ENCODE results near the gene DRD2.

DRD2 gene

DNA sequence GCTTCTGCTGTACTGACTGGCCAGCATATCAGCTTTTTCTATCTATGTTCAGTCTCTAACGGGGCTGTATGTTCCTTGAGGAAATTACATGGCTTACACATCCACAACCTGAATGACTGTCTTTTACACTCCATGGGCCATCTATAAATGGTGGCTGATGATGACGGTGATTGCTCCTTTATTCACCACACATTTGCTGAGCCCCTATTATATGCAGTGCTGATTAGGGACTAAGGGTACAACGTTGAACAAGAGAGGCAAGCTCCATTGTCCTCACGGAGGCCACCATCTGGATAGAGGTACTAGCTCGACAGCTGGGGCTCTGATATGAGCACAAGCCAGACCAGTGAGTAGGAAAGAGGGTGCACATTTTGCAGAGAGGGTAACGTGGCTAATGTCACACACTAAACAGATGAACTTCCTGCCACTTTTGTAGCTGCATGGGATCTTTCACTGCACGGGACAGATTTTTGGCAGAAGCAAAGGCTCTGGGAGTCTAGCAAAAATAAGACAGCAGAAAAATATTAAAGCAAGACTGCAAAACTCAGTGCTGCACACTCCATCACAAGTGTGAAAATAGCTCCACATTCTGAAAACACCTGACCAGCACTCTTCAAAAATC, 30.6 kb downstream of the DRD2 start:
- H3K4me1 ChIP-seq (ENCODE audit: control insufficient read depth, insufficient read depth, low read length), result no peaks in the 10 kb centered on the region
- no peak overlapping the region for H3K4me3 ChIP-seq (ENCODE audit: low read depth, low read length)
- H3K27ac ChIP-seq (ENCODE audit: extremely low read depth, low read depth, low read length), result no peak overlapping the region
- H3K36me3 ChIP-seq (ENCODE audit: control insufficient read depth in 2 of 2, insufficient read depth in 1 of 2, low read length in 2 of 2), result no peaks in the 10 kb centered on the region
- ChIA-PET CTCF (interaction anchor here (0.5 to 0.9 kb wide), 2 partner anchors 19 to 286 kb away, joined by 3 to 4 read pairs; no protein-coding TSS in a partner anchor), POLR2A (no interaction called here)
- TF ChIP-seq, protein P1, sequence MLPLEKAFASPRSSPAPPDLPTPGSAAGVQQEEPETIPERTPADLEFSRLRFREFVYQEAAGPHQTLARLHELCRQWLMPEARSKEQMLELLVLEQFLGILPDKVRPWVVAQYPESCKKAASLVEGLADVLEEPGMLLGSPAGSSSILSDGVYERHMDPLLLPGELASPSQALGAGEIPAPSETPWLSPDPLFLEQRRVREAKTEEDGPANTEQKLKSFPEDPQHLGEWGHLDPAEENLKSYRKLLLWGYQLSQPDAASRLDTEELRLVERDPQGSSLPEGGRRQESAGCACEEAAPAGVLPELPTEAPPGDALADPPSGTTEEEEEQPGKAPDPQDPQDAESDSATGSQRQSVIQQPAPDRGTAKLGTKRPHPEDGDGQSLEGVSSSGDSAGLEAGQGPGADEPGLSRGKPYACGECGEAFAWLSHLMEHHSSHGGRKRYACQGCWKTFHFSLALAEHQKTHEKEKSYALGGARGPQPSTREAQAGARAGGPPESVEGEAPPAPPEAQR (tag by site-specific recombination; IDR thresholded peaks at IDR 0.05), result no peak
- TF ChIP-seq, protein P2, sequence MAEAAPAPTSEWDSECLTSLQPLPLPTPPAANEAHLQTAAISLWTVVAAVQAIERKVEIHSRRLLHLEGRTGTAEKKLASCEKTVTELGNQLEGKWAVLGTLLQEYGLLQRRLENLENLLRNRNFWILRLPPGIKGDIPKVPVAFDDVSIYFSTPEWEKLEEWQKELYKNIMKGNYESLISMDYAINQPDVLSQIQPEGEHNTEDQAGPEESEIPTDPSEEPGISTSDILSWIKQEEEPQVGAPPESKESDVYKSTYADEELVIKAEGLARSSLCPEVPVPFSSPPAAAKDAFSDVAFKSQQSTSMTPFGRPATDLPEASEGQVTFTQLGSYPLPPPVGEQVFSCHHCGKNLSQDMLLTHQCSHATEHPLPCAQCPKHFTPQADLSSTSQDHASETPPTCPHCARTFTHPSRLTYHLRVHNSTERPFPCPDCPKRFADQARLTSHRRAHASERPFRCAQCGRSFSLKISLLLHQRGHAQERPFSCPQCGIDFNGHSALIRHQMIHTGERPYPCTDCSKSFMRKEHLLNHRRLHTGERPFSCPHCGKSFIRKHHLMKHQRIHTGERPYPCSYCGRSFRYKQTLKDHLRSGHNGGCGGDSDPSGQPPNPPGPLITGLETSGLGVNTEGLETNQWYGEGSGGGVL (tag by site-specific recombination; IDR thresholded peaks at IDR 0.05), result no peak
- TF ChIP-seq ZNF514 (tag by site-specific recombination; IDR thresholded peaks at IDR 0.05), result no peak
- TF ChIP-seq ZNF146 (tag by site-specific recombination; IDR thresholded peaks at IDR 0.05), result no peak
- TF ChIP-seq, protein P3, sequence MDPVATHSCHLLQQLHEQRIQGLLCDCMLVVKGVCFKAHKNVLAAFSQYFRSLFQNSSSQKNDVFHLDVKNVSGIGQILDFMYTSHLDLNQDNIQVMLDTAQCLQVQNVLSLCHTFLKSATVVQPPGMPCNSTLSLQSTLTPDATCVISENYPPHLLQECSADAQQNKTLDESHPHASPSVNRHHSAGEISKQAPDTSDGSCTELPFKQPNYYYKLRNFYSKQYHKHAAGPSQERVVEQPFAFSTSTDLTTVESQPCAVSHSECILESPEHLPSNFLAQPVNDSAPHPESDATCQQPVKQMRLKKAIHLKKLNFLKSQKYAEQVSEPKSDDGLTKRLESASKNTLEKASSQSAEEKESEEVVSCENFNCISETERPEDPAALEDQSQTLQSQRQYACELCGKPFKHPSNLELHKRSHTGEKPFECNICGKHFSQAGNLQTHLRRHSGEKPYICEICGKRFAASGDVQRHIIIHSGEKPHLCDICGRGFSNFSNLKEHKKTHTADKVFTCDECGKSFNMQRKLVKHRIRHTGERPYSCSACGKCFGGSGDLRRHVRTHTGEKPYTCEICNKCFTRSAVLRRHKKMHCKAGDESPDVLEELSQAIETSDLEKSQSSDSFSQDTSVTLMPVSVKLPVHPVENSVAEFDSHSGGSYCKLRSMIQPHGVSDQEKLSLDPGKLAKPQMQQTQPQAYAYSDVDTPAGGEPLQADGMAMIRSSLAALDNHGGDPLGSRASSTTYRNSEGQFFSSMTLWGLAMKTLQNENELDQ (tag by site-specific recombination; IDR thresholded peaks at IDR 0.05; ENCODE audit: low read depth), result no peak
- TF ChIP-seq ZNF140 (tag by site-specific recombination; IDR thresholded peaks at IDR 0.05), result no peak
- TF ChIP-seq SCRT1 (tag by site-specific recombination; IDR thresholded peaks at IDR 0.05; ENCODE audit: borderline replicate concordance), result no peak
- no peak for TF ChIP-seq SALL2 (tag by site-specific recombination; IDR thresholded peaks at IDR 0.05; ENCODE audit: borderline replicate concordance)
- TF ChIP-seq, protein P4, sequence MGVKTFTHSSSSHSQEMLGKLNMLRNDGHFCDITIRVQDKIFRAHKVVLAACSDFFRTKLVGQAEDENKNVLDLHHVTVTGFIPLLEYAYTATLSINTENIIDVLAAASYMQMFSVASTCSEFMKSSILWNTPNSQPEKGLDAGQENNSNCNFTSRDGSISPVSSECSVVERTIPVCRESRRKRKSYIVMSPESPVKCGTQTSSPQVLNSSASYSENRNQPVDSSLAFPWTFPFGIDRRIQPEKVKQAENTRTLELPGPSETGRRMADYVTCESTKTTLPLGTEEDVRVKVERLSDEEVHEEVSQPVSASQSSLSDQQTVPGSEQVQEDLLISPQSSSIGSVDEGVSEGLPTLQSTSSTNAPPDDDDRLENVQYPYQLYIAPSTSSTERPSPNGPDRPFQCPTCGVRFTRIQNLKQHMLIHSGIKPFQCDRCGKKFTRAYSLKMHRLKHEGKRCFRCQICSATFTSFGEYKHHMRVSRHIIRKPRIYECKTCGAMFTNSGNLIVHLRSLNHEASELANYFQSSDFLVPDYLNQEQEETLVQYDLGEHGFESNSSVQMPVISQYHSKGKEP (tag by site-specific recombination; IDR thresholded peaks at IDR 0.05), result no peak
- TF ChIP-seq ZNF837 (tag by site-specific recombination; IDR thresholded peaks at IDR 0.05), result no peak
- TF ChIP-seq ZNF792 (tag by site-specific recombination; IDR thresholded peaks at IDR 0.05), result no peak
- no peak for TF ChIP-seq ZNF423 (tag by site-specific recombination; IDR thresholded peaks at IDR 0.05)
- TF ChIP-seq, protein P5, sequence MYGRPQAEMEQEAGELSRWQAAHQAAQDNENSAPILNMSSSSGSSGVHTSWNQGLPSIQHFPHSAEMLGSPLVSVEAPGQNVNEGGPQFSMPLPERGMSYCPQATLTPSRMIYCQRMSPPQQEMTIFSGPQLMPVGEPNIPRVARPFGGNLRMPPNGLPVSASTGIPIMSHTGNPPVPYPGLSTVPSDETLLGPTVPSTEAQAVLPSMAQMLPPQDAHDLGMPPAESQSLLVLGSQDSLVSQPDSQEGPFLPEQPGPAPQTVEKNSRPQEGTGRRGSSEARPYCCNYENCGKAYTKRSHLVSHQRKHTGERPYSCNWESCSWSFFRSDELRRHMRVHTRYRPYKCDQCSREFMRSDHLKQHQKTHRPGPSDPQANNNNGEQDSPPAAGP (tag by site-specific recombination; IDR thresholded peaks at IDR 0.05), result no peak
- TF ChIP-seq ZNF416 (tag by site-specific recombination; IDR thresholded peaks at IDR 0.05), result no peak
- no peak for TF ChIP-seq ZNF24 (tag by site-specific recombination; IDR thresholded peaks at IDR 0.05)
- TF ChIP-seq, protein P6, sequence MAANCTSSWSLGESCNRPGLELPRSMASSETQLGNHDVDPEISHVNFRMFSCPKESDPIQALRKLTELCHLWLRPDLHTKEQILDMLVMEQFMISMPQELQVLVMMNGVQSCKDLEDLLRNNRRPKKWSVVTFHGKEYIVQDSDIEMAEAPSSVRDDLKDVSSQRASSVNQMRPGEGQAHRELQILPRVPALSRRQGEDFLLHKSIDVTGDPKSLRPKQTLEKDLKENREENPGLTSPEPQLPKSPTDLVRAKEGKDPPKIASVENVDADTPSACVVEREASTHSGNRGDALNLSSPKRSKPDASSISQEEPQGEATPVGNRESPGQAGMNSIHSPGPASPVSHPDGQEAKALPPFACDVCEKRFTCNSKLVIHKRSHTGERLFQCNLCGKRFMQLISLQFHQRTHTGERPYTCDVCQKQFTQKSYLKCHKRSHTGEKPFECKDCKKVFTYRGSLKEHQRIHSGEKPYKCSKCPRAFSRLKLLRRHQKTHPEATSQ (tag by site-specific recombination; IDR thresholded peaks at IDR 0.05), result no peak
- H3K9me3 ChIP-seq (ENCODE audit: control insufficient read depth, insufficient read depth, low read depth, low read length), result no peaks in the 10 kb centered on the region

Data from HEK293 (cell line).